NCI-H187 treated with DMSO at 0.1 percent for 48 hours (cell line): ENCODE results near the gene ODAPH.

Experiments used
- DNase-seq: peaks from one replicate; lab custom pipeline; 2025; lab: John Stamatoyannopoulos, UW

ODAPH gene

GRCh38 chr4:75544870-75545269 is 11.0 kb upstream of the ODAPH start:
- no peak for DNase-seq

GRCh38 chr4:75545526-75545925 is 10.3 kb upstream of the ODAPH start:
- DNase-seq, result no peak

GRCh38 chr4:75547647-75548387 is 8.0 kb upstream of the ODAPH start:
- DNase-seq, result no peak

- DNase-seq, result no peak
These were observed 6.8 kb upstream of the ODAPH start for GRCh38 chr4:75549019-75549418.

- no peak for DNase-seq
These were observed 3.4 kb upstream of the ODAPH start for GRCh38 chr4:75552452-75552851.

- no peak for DNase-seq
These were observed 1.8 kb downstream of the ODAPH start for GRCh38 chr4:75557696-75558095.

GRCh38 chr4:75561789-75562188 is 5.9 kb downstream of the ODAPH start:
- no peak for DNase-seq

GRCh38 chr4:75564023-75564422 is 8.2 kb downstream of the ODAPH start:
- DNase-seq, result no peak

- no peak for DNase-seq
These were observed 9.6 kb downstream of the ODAPH start for GRCh38 chr4:75565481-75565880.

- DNase-seq, result no peak
These were observed 11.0 kb downstream of the ODAPH start for GRCh38 chr4:75566911-75567310.

- DNase-seq, result no peak
These were observed 11.9 kb downstream of the ODAPH start for GRCh38 chr4:75567725-75568124.

GRCh38 chr4:75584067-75584466 is 28.2 kb downstream of the ODAPH start:
- DNase-seq, result no peak

- DNase-seq, result no peak
These were observed 37.5 kb downstream of the ODAPH start for GRCh38 chr4:75593393-75593792.

- DNase-seq, result no peak
These were observed 40.2 kb downstream of the ODAPH start for GRCh38 chr4:75596061-75596460.

- DNase-seq, result no peak
These were observed 42.5 kb downstream of the ODAPH start for GRCh38 chr4:75598390-75598789.

- no peak for DNase-seq
These were observed 43.8 kb downstream of the ODAPH start for GRCh38 chr4:75599647-75600046.

GRCh38 chr4:75605928-75606327 is 50.1 kb downstream of the ODAPH start:
- DNase-seq, result no peak

- no peak for DNase-seq
These were observed 56.4 kb downstream of the ODAPH start for GRCh38 chr4:75612306-75612705.
